ENCODE results near the gene NDOR1. TPM values are rescaled to one million over a fixed set of nuclear protein-coding genes. Genes with fewer than 3 reads are reported as not detected.

NDOR1 gene
- total RNA-seq, 1 experiment from 2014 or later, result 31.8 TPM

- no peaks in the 10 kb centered on the region for H3K36me3 ChIP-seq (ENCODE audit: control insufficient read depth, insufficient read depth, low read length)
- TF ChIP-seq CTCF (IDR thresholded peaks at IDR 0.05; ENCODE audit: insufficient read depth in 1 of 2, low read depth in 1 of 2, low read length in 1 of 2, severe bottlenecking in 1 of 2, unreplicated experiment in 1 of 2), result no peak
- Mint-ChIP-seq H3K27ac (ENCODE audit: unreplicated experiment) (no peak overlapping the region), H3K9me3 (ENCODE audit: unreplicated experiment) (no peaks in the 10 kb centered on the region), H3K27me3 (ENCODE audit: insufficient read depth, unreplicated experiment) (peaks cover 12% of the 10 kb centered on the region), H3K4me3 (ENCODE audit: unreplicated experiment) (no peak overlapping the region), H3K4me1 (ENCODE audit: low read depth, unreplicated experiment) (no peaks in the 10 kb centered on the region), H3K36me3 (ENCODE audit: insufficient read depth, unreplicated experiment) (no peaks in the 10 kb centered on the region)
- no peaks in the 10 kb centered on the region for H3K9me3 ChIP-seq
- DNase-seq, result no peak
- ChIA-PET POLR2A (no interaction called here), CTCF (no interaction called here)
- no peaks in the 10 kb centered on the region; the same call in none of the 2 replicates for H3K27me3 ChIP-seq (replicated peaks; ENCODE audit: control insufficient read depth, insufficient read depth, low read length)
- no TSS peak for BruUV-seq (replicated peaks)
- intact Hi-C loops (cut with micrococcal nuclease; ENCODE audit: unreplicated experiment), result no loop called here
- no peaks in the 10 kb centered on the region for H3K4me1 ChIP-seq
- no peak overlapping the region for H3K4me3 ChIP-seq (ENCODE audit: low read depth, low read length)
Measured at GRCh38 chr9:137160054-137160425, 45.5 kb upstream of the NDOR1 start.

- intact Hi-C loops (cut with micrococcal nuclease; ENCODE audit: unreplicated experiment), result no loop called here
- DNase-seq, result no peak
- no peaks in the 10 kb centered on the region for H3K9me3 ChIP-seq
- H3K4me1 ChIP-seq, result no peaks in the 10 kb centered on the region
- POLR2A ChIA-PET, result no interaction called here
- no peak for TF ChIP-seq CTCF (IDR thresholded peaks at IDR 0.05; ENCODE audit: insufficient read depth in 1 of 2, low read depth in 1 of 2, low read length in 1 of 2, severe bottlenecking in 1 of 2, unreplicated experiment in 1 of 2)
- peak overlapping the region; percentile 31 for H3K4me3 Mint-ChIP-seq (ENCODE audit: unreplicated experiment)
- no peaks in the 10 kb centered on the region for H3K36me3 ChIP-seq (ENCODE audit: control insufficient read depth, insufficient read depth, low read length)
- no TSS peak for BruUV-seq (replicated peaks)
- no peak overlapping the region for H3K4me3 ChIP-seq (ENCODE audit: low read depth, low read length)
- no peaks in the 10 kb centered on the region; the same call in none of the 2 replicates for H3K27me3 ChIP-seq (replicated peaks; ENCODE audit: control insufficient read depth, insufficient read depth, low read length)
- no peaks in the 10 kb centered on the region for H3K9me3 Mint-ChIP-seq (ENCODE audit: unreplicated experiment)
- H3K4me1 Mint-ChIP-seq (ENCODE audit: low read depth, unreplicated experiment), result no peaks in the 10 kb centered on the region
- no peaks in the 10 kb centered on the region for H3K36me3 Mint-ChIP-seq (ENCODE audit: insufficient read depth, unreplicated experiment)
- CTCF ChIA-PET, result no interaction called here
- peaks cover 12% of the 10 kb centered on the region for H3K27me3 Mint-ChIP-seq (ENCODE audit: insufficient read depth, unreplicated experiment)
- H3K27ac Mint-ChIP-seq (ENCODE audit: unreplicated experiment), result no peak overlapping the region
Measured at GRCh38 chr9:137160716-137161557, 44.6 kb upstream of the NDOR1 start.

- H3K36me3 ChIP-seq (ENCODE audit: control insufficient read depth, insufficient read depth, low read length), result no peaks in the 10 kb centered on the region
- H3K4me3 Mint-ChIP-seq (ENCODE audit: unreplicated experiment), result peak overlapping the region; percentile 72
Measured at GRCh38 chr9:137161558-137162486, 43.7 kb upstream of the NDOR1 start.

More at GRCh38 chr9:137161558-137162486, 43.7 kb upstream of the NDOR1 start:
- intact Hi-C loops (cut with micrococcal nuclease; ENCODE audit: unreplicated experiment), result loop anchor here (2.0 kb wide), 1 partner anchor 65 kb away; the partner anchor contains the start of gene RNF224
- Histone ChIP-seq H3K27me3 (replicated peaks; ENCODE audit: control insufficient read depth, insufficient read depth, low read length) (peaks cover 2% of the 10 kb centered on the region), H3K4me1 (no peaks in the 10 kb centered on the region), H3K9me3 (no peaks in the 10 kb centered on the region), H3K4me3 (ENCODE audit: low read depth, low read length) (peak overlapping the region; percentile 46)
- CTCF ChIA-PET, result interaction anchor here (0.6 to 1.9 kb wide), 9 partner anchors 15 to 781 kb away, joined by 3 to 11 read pairs (median 4); partner anchors contain the start of genes RNF224 and TUBB4B
- peaks cover 6% of the 10 kb centered on the region for H3K4me1 Mint-ChIP-seq (ENCODE audit: low read depth, unreplicated experiment)
- peaks cover 16% of the 10 kb centered on the region for H3K27me3 Mint-ChIP-seq (ENCODE audit: insufficient read depth, unreplicated experiment)
- H3K27ac Mint-ChIP-seq (ENCODE audit: unreplicated experiment), result no peak overlapping the region
- POLR2A ChIA-PET, result no interaction called here
- no peak for TF ChIP-seq CTCF (IDR thresholded peaks at IDR 0.05; ENCODE audit: insufficient read depth in 1 of 2, low read depth in 1 of 2, low read length in 1 of 2, severe bottlenecking in 1 of 2, unreplicated experiment in 1 of 2)
- H3K9me3 Mint-ChIP-seq (ENCODE audit: unreplicated experiment), result no peaks in the 10 kb centered on the region
- no TSS peak for BruUV-seq (replicated peaks)
- DNase-seq, result peak in 1 of 2 experiments; percentile 37
- no peaks in the 10 kb centered on the region for H3K36me3 Mint-ChIP-seq (ENCODE audit: insufficient read depth, unreplicated experiment)

Measured in Caco-2 (cell line).